GM12878 (cell line): Measurements from ENCODE around the gene MLEC. TPM values are rescaled to one million over a fixed set of nuclear protein-coding genes. Genes with fewer than 3 reads are reported as not detected.
A peak's percentile ranks its signal among the peaks of the same experiment; 100 is the strongest.

Source experiments
- ATAC-seq: fragments of 200-7000 bp; cut with Tn5 transposase; 3 replicates; pipeline ENCODE4 v1.9.1; 2020; ENCODE audit warnings: mild to moderate bottlenecking, moderate library complexity
- BruUV-seq: library from RNA; stranded (reverse); fragments of 400-500 nt; replicated peaks from 2 replicates; lab custom pipeline; 2021; lab: Mats Ljungman, UMichigan
- CTCF ChIA-PET: fragments of 300-600 bp; sonication (Branson Sonifier 250); formaldehyde crosslinking; extraction: SDS; loops from one replicate; lab custom pipeline; 2021; ENCODE audit warnings: inconsistent platforms; lab: Yijun Ruan, JAX
- POLR2A ChIA-PET: fragments of 350-600 bp; formaldehyde crosslinking; extraction: SDS; loops from one replicate; lab custom pipeline; 2021; ENCODE audit warnings: inconsistent platforms; lab: Charles Lee
- RAD21 ChIA-PET: fragments of 300-600 bp; sonication (Branson Sonifier 250); formaldehyde crosslinking; loops from one replicate; lab custom pipeline; 2023; ENCODE audit warnings: antibody characterized with exemption; ENCODE audit not compliant: unreplicated experiment; lab: Charles Lee
- SMC1A ChIA-PET: fragments of 300-600 bp; sonication (Branson Sonifier 250); formaldehyde crosslinking; loops from one replicate; lab custom pipeline; 2023; ENCODE audit not compliant: unreplicated experiment, uncharacterized antibody; lab: Charles Lee
- DNase-seq: peaks from one replicate; pipeline ENCODE4 v3.0.0-alpha.2; 2011; ENCODE audit warnings: low read depth, low spot score
- FAIRE-seq: peaks from 3 replicates; lab custom pipeline; 2011; peaks lifted over from hg19 to GRCh38; lab: Jason Lieb, UNC
- H2AFZ ChIP-seq: 2 replicates; pipeline ENCODE4 v1.6.0; 2011; ENCODE audit warnings: low read depth, low read length, control low read depth; ENCODE audit not compliant: control insufficient read depth
- H3K27ac ChIP-seq: 2 replicates; pipeline ENCODE4 v1.5.1; 2011; ENCODE audit warnings: control low read depth; ENCODE audit not compliant: control insufficient read depth, insufficient read depth
- H3K27me3 ChIP-seq, 2 experiments: replicated peaks in 1 of 2; 2 replicates each; pipeline versions ENCODE4 v1.6.0 to v1.6.1; 2011; ENCODE audit warnings: low read length in 1 of 2; ENCODE audit not compliant: control insufficient read depth in 2 of 2, insufficient read depth in 2 of 2
- H3K36me3 ChIP-seq, 2 experiments: 2 replicates each; pipeline ENCODE4 v1.5.1; 2011; ENCODE audit warnings: low read length in 1 of 2; ENCODE audit not compliant: control insufficient read depth in 2 of 2, insufficient read depth in 2 of 2
- H3K4me1 ChIP-seq: 2 replicates; pipeline ENCODE4 v1.6.1; 2011; ENCODE audit warnings: mild to moderate bottlenecking, low read length, moderate library complexity, mixed read lengths; ENCODE audit not compliant: control insufficient read depth, insufficient read depth
- H3K4me2 ChIP-seq: 2 replicates; pipeline ENCODE4 v1.6.0; 2011; ENCODE audit warnings: control low read depth; ENCODE audit not compliant: control insufficient read depth, insufficient read depth
- H3K4me3 ChIP-seq: fragments of 200-600 bp; sonication (generic); 2 replicates; pipeline ENCODE4 v1.5.1; 2016
- H3K79me2 ChIP-seq: 2 replicates; pipeline ENCODE4 v1.6.0; 2011; ENCODE audit warnings: low read length; ENCODE audit not compliant: control insufficient read depth, insufficient read depth
- H3K9ac ChIP-seq: 2 replicates; pipeline ENCODE4 v1.8.0; 2011; ENCODE audit warnings: low read length, control low read depth, mixed read lengths; ENCODE audit not compliant: control insufficient read depth, insufficient read depth
- H3K9me3 ChIP-seq: replicated peaks from 3 replicates; pipeline ENCODE4 v1.5.1; 2011; ENCODE audit warnings: mild to moderate bottlenecking, low read length; ENCODE audit not compliant: control insufficient read depth, insufficient read depth
- H4K20me1 ChIP-seq: 2 replicates; pipeline ENCODE4 v1.6.0; 2011; ENCODE audit not compliant: control insufficient read depth, insufficient read depth
- ATF7 ChIP-seq: fragments of 450-650 bp; IDR thresholded peaks from 2 replicates; pipeline ENCODE4 v1.6.1; 2016; ENCODE audit warnings: low read depth, mild to moderate bottlenecking
- CBX3 ChIP-seq: fragments of 200-600 bp; sonication (generic); IDR thresholded peaks from 2 replicates; pipeline ENCODE4 v1.6.1; 2016; ENCODE audit warnings: low read depth, borderline replicate concordance
- EP300 ChIP-seq, 2 experiments: fragments of 150-350 bp in 1 of 2; IDR thresholded peaks; 2 replicates each; pipeline ENCODE4 v1.6.1; 2011 to 2012; ENCODE audit warnings: low read depth in 2 of 2, low read length in 2 of 2, borderline replicate concordance in 1 of 2, improper control_type of control experiment in 1 of 2, inconsistent platforms in 1 of 2; ENCODE audit not compliant: control insufficient read depth in 1 of 2
- GATAD2B ChIP-seq: fragments of 450-650 bp; conservative IDR thresholded peaks from 2 replicates; pipeline ENCODE4 v1.6.1; 2017; ENCODE audit warnings: low read depth, mild to moderate bottlenecking, moderate library complexity
- IKZF1 ChIP-seq: fragments of 450-650 bp; conservative IDR thresholded peaks from 2 replicates; pipeline ENCODE4 v1.6.1; 2017; ENCODE audit warnings: antibody characterized with exemption, mild to moderate bottlenecking
- IRF4 ChIP-seq: IDR thresholded peaks from 2 replicates; pipeline ENCODE4 v1.6.1; 2011; ENCODE audit warnings: low read depth, low read length
- MEF2B ChIP-seq: fragments of 450-650 bp; IDR thresholded peaks from 2 replicates; pipeline ENCODE4 v1.6.1; 2018; ENCODE audit warnings: mild to moderate bottlenecking, moderate library complexity; ENCODE audit not compliant: partially characterized antibody, poor library complexity, severe bottlenecking
- NBN ChIP-seq: fragments of 450-650 bp; IDR thresholded peaks from 2 replicates; pipeline ENCODE4 v1.6.1; 2016
- SPI1 ChIP-seq: IDR thresholded peaks from 2 replicates; pipeline ENCODE4 v1.6.1; 2011; ENCODE audit warnings: low read depth, mild to moderate bottlenecking, low read length, moderate library complexity, borderline replicate concordance; ENCODE audit not compliant: insufficient read depth
- SRF ChIP-seq, 2 experiments: IDR thresholded peaks; 2 replicates each; pipeline ENCODE4 v1.6.1; 2011; ENCODE audit warnings: low read depth in 2 of 2, low read length in 2 of 2, mild to moderate bottlenecking in 1 of 2, moderate library complexity in 1 of 2
- TAF1 ChIP-seq: IDR thresholded peaks from 2 replicates; pipeline ENCODE4 v1.6.1; 2011; ENCODE audit warnings: mild to moderate bottlenecking, low read depth, low read length, borderline replicate concordance
- TCF12 ChIP-seq: IDR thresholded peaks from 2 replicates; pipeline ENCODE4 v1.6.1; 2011; ENCODE audit warnings: low read depth, mild to moderate bottlenecking, low read length
- ZNF217 ChIP-seq: fragments of 450-650 bp; IDR thresholded peaks from 2 replicates; pipeline ENCODE4 v1.6.1; 2017; ENCODE audit warnings: antibody characterized with exemption, mild to moderate bottlenecking
- ZNF274 ChIP-seq: IDR thresholded peaks from one replicate; pipeline ENCODE4 v1.8.0; 2011; ENCODE audit not compliant: insufficient read length, insufficient read depth
- ZNF687 ChIP-seq: fragments of 450-650 bp; IDR thresholded peaks from 2 replicates; pipeline ENCODE4 v1.6.1; 2017; ENCODE audit warnings: mild to moderate bottlenecking, moderate library complexity
- WGBS: methylation state at CpG from one replicate; pipeline ENCODE4 v1.1.6; 2016; ENCODE audit warnings: low lambda C conversion rate; ENCODE audit not compliant: insufficient replicate concordance, insufficient coverage; ENCODE audit errors: missing lambda C conversion rate; 5-methylcytosine and 5-hydroxymethylcytosine counted together
- in situ Hi-C: fragments of 300-500 bp; cut with MboI; formaldehyde crosslinking; loops from 9 replicates; pipeline ENCODE4 v1.14.3; 2018; ENCODE audit warnings: mixed read lengths
- intact Hi-C: fragments of 100-400 bp; cut with micrococcal nuclease; formaldehyde crosslinking; loops from one replicate; pipeline ENCODE4 v1.14.2; 2022; ENCODE audit not compliant: unreplicated experiment
- polyA plus RNA-seq, 11 experiments: library from polyadenylated mRNA; depleted of rRNA in 4 of 11; unstranded in 6 of 11; stranded (reverse) in 5 of 11; fragments of >200 nt; fragmentation: Nextera tagmentation in 4 of 11; fragmentation: Illumina TruSeq in 1 of 11; extraction: Ambion mirVana in 4 of 11; extraction: Trizol in 1 of 11; gene quantifications; 1 replicate in 1 of 11; 2 replicates in 10 of 11; pipeline versions ENCODE4 v1.2.1 to v1.2.3, GENCODE V29; 2011 to 2016; ENCODE audit warnings: inconsistent platforms in 2 of 11, missing spikeins in 2 of 11, low read depth in 1 of 11
- total RNA-seq, 4 experiments: library from RNA; depleted of rRNA in 3 of 4; stranded (reverse); fragments of >200 nt in 3 of 4; fragmentation: Illumina TruSeq in 1 of 4; extraction: Trizol in 1 of 4; gene quantifications; 2 replicates each; pipeline versions ENCODE4 v1.2.1 to v1.2.3, GENCODE V29; 2013 to 2021
- TF ChIP-seq, protein P1 (sequence below): fragments of 450-650 bp; formaldehyde crosslinking; IDR thresholded peaks from 2 replicates; pipeline ENCODE4 v1.4.0; 2022; ENCODE audit warnings: mild to moderate bottlenecking, moderate library complexity

Gene MLEC
- total and polyA plus RNA-seq, 10 of the 15 experiments (the other 5 are each of a cell fraction or from before 2014, with no cell fraction given), result 26.7 to 172 (median 103) TPM

- H3K36me3 ChIP-seq, result no peaks in the 10 kb centered on the region
- DNase-seq (peak; percentile 67), ATAC-seq (peak; percentile 95), FAIRE-seq (peak; percentile 69)
- H3K9ac ChIP-seq, result no peak overlapping the region
- H2AFZ ChIP-seq, result no peak overlapping the region
- no peak overlapping the region for H3K4me3 ChIP-seq
- no peaks in the 10 kb centered on the region for H3K79me2 ChIP-seq
- H3K4me2 ChIP-seq, result no peak overlapping the region; the same call in 1 of the 2 replicates
- no TSS peak for BruUV-seq
- peaks cover 9% of the 10 kb centered on the region for H3K4me1 ChIP-seq
- POLR2A ChIA-PET, result interaction anchor here (0.7 to 3.6 kb wide), 8 partner anchors 9 to 126 kb away, joined by 3 to 23 read pairs (median 6); partner anchors contain the start of gene POP5
- no peaks in the 10 kb centered on the region for H3K27me3 ChIP-seq
- CTCF ChIA-PET, result interaction anchor here (0.7 to 9.7 kb wide), 4 partner anchors 12 to 20 kb away, joined by 3 to 184 read pairs (median 4); no protein-coding TSS in a partner anchor
- no peaks in the 10 kb centered on the region for H4K20me1 ChIP-seq
- intact Hi-C loops (no loop called here), in situ Hi-C loops (no loop called here)
- RAD21 ChIA-PET, result interaction anchor here (2.6 to 3.6 kb wide), 3 partner anchors 14 to 24 kb away, joined by 10 to 23 read pairs (median 12); partner anchors contain the start of gene MLEC
- no peaks in the 10 kb centered on the region for H3K9me3 ChIP-seq
- SMC1A ChIA-PET, result interaction anchor here (0.6 to 18.2 kb wide), 6 partner anchors 9 to 49 kb away, joined by 3 to 149 read pairs (median 4); partner anchors contain the start of gene MLEC
- no peak overlapping the region for H3K27ac ChIP-seq
- WGBS, result 0% methylated on average over 3 of the region's 3 CpGs
- TF ChIP-seq SRF (IDR thresholded peaks at IDR 0.05; ENCODE audit: low read depth in 2 of 2, low read length in 2 of 2), result no peak
- no peak for TF ChIP-seq ZNF274
- TF ChIP-seq GATAD2B, result 0 out of 2 replicates have a peak, but pooled peaks have one; percentile 45
- TF ChIP-seq TCF12, result peak; percentile 40; the same call in 1 of the 2 replicates
- 0 out of 4 replicates have a peak, but pooled peaks of 1 of the 2 experiments have one; percentile 59 for TF ChIP-seq EP300 (IDR thresholded peaks at IDR 0.05; ENCODE audit: borderline replicate concordance in 1 of 2, control insufficient read depth in 1 of 2, low read depth in 2 of 2, low read length in 2 of 2)
- peak; percentile 64 for TF ChIP-seq MEF2B
- peak; percentile 45 for TF ChIP-seq ATF7
- TF ChIP-seq IRF4, result no peak
- no peak for TF ChIP-seq CBX3
- TF ChIP-seq ZNF687, result peak; percentile 40; the same call in 1 of the 2 replicates
- peak; percentile 91 for TF ChIP-seq SPI1
- no peak for TF ChIP-seq ZNF217
- 0 out of 2 replicates have a peak, but pooled peaks have one; percentile 50 for TF ChIP-seq NBN
- peak; percentile 86 for TF ChIP-seq IKZF1
- TF ChIP-seq, protein P1, sequence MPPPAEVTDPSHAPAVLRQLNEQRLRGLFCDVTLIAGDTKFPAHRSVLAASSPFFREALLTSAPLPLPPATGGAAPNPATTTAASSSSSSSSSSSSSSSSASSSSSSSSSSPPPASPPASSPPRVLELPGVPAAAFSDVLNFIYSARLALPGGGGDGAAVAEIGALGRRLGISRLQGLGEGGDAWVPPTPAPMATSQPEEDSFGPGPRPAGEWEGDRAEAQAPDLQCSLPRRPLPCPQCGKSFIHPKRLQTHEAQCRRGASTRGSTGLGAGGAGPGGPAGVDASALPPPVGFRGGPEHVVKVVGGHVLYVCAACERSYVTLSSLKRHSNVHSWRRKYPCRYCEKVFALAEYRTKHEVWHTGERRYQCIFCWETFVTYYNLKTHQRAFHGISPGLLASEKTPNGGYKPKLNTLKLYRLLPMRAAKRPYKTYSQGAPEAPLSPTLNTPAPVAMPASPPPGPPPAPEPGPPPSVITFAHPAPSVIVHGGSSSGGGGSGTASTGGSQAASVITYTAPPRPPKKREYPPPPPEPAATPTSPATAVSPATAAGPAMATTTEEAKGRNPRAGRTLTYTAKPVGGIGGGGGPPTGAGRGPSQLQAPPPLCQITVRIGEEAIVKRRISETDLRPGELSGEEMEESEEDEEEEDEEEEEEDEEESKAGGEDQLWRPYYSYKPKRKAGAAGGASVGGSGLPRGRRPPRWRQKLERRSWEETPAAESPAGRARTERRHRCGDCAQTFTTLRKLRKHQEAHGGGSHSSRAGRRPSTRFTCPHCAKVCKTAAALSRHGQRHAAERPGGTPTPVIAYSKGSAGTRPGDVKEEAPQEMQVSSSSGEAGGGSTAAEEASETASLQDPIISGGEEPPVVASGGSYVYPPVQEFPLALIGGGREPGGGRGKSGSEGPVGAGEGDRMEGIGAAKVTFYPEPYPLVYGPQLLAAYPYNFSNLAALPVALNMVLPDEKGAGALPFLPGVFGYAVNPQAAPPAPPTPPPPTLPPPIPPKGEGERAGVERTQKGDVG (CRISPR knock-in tag), result no peak
- no peak for TF ChIP-seq TAF1
Observed at GRCh38 chr12:120662879-120663278, 24.1 kb upstream of the MLEC start.
